Breast epithelium (tissue), 3 donors: ENCODE results near the gene TNNI3K.

ENCODE experiments used
- POLR2A ChIP-seq: fragments of 450-650 bp; IDR thresholded peaks from one replicate; pipeline ENCODE4 v1.6.1; 2016; ENCODE audit warnings: antibody characterized with exemption, mild to moderate bottlenecking, moderate library complexity
- POLR2AphosphoS5 ChIP-seq, 3 donors: sonication (generic); formaldehyde crosslinking; IDR thresholded peaks; one replicate each; pipeline ENCODE4 v1.6.1; 2017; ENCODE audit warnings: antibody characterized with exemption in 3 of 3
- TF ChIP-seq, protein P1 (sequence below), 3 donors: fragments of 450-650 bp; IDR thresholded peaks; one replicate each; pipeline ENCODE4 v1.5.1; 2016 to 2017; ENCODE audit warnings: antibody characterized with exemption in 3 of 3, mild to moderate bottlenecking in 3 of 3, moderate library complexity in 3 of 3

DNA sequence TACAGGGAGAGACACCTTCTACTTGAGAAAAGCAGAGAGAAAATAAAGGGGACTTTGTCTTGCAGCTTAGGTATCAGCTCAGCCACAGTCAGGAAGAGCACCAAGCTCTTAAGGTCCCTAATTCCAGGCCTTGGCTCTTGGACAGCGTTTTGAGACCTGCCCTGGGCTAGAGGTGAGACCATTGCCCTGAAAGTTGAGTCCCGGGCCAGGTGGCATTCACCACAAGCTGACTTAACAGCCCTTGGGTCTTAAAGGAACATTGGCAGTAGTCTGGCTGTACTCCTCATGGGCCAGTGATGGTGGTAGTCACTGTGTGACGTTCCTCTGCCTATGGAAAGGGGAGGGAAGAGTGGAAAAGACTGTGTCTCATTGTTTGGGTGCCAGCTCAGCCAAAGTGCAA, 11.7 kb upstream of the TNNI3K start:
- no peak for TF ChIP-seq POLR2A
- TF ChIP-seq, protein P1, sequence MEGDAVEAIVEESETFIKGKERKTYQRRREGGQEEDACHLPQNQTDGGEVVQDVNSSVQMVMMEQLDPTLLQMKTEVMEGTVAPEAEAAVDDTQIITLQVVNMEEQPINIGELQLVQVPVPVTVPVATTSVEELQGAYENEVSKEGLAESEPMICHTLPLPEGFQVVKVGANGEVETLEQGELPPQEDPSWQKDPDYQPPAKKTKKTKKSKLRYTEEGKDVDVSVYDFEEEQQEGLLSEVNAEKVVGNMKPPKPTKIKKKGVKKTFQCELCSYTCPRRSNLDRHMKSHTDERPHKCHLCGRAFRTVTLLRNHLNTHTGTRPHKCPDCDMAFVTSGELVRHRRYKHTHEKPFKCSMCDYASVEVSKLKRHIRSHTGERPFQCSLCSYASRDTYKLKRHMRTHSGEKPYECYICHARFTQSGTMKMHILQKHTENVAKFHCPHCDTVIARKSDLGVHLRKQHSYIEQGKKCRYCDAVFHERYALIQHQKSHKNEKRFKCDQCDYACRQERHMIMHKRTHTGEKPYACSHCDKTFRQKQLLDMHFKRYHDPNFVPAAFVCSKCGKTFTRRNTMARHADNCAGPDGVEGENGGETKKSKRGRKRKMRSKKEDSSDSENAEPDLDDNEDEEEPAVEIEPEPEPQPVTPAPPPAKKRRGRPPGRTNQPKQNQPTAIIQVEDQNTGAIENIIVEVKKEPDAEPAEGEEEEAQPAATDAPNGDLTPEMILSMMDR (IDR thresholded peaks at IDR 0.05), result no peak
- no peak for TF ChIP-seq POLR2AphosphoS5 (IDR thresholded peaks at IDR 0.05)
